NK-92 treated with Interleukin-12 subunit alpha and Interleukin-12 subunit beta, amount 100 ng/mL, for 24 hours (cell line): Measurements from ENCODE around the gene GRM7.

Experiments used
- DNase-seq: peaks from one replicate; lab custom pipeline; 2025; lab: John Stamatoyannopoulos, UW

GRM7 gene

DNA sequence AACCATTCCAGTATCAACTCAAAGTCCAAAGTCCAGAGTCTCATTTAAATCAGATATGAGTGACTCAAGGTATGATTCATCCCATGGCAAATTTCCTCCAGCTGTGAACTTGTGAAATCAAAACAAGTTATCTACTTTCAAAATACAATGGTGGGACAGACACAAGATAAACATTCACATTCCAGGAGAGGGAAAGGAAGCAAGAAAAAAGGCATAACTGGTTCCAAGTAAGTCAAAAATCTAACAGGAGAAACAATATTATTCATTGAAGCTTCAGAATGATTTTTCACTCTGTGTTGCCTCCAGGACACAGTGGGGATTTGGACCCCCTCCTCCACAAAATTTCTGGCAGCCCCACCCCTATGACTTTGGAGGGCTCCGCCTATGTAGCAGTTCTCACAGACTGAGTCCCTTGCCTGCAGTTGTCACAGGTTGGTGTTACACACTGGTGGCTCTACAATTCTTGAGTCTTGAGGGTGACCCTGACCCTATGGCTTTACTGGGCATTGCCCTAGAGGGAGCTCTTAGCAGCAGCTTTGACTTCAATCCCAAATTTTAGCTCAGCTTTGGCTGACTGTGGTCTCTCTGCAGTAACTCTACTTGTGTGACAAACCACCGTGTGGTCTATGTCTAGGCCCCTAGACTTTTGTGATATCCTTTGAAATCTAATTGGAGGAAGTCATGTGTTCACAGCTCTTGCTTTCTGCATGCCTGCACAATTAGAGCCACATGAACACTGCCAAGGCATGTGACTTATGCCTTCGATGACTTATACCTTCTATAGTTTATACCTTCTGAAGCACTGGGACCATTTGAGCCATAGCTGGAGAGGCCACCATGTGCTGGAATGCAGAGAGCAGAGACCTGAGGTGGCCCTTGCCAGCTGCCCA is 644.2 kb downstream of the GRM7 start:
- DNase-seq: no peak

DNA sequence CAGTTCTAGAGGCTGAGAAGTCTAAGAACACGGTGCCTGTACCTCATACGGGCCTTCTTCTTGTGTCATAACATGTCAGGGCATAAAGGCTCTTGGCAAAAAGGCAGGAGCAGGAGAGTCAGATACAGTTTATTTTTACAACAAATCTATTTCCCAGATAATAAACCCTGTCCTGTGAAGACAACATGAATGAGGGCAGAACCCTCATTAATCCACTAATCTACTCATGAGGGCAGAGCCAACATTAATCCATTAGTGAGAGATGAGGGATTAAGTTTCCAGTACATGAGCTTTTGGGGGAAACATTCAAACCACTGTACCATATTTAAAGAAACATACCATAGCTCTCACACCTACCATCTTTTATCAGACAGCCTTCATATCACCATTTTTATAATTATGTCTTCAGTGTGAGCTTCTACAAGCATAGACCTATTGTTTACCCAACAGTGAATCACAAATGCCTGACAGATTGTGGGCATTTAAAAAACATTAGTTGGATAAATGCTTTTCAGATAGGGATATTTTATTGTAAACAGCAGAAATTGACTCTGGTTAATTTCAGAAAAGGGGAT is 645.8 kb downstream of the GRM7 start:
- DNase-seq: no peak

- DNase-seq: no peak
These were observed 647.9 kb downstream of the GRM7 start for GRCh38 chr3:7508821-7509220.

- DNase-seq: no peak
These were observed 651.1 kb downstream of the GRM7 start for GRCh38 chr3:7512048-7512447.

- no peak for DNase-seq
These were observed 657.1 kb downstream of the GRM7 start for GRCh38 chr3:7518026-7518425.

- no peak for DNase-seq
These were observed 657.5 kb downstream of the GRM7 start for GRCh38 chr3:7518456-7518855.

- no peak for DNase-seq
These were observed 659.1 kb downstream of the GRM7 start for GRCh38 chr3:7520059-7520458.

- DNase-seq: no peak
These were observed 659.7 kb downstream of the GRM7 start for GRCh38 chr3:7520593-7520992.

GRCh38 chr3:7536510-7536909 is 675.6 kb downstream of the GRM7 start:
- no peak for DNase-seq

DNA sequence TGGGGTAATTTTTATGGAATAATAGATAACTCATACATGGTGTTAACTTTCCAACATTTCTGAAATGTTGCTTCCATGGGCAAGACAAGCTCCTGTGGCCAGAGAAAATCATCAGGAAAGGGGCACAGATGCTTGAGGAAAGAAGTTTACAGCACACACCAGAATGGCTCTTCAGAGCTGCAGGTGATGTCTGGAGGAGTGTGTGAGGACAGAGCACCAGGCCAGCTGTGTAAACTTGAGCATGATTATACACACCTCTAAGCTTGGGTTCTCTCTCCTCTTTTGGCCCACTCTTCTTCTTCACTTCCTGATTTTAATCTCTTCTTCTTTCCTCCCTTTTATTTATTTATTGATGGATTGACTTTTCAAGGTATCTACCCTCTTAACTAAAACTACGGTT is 676.0 kb downstream of the GRM7 start:
- DNase-seq: no peak

- no peak for DNase-seq
These were observed 682.5 kb downstream of the GRM7 start for GRCh38 chr3:7543294-7543880.

DNA sequence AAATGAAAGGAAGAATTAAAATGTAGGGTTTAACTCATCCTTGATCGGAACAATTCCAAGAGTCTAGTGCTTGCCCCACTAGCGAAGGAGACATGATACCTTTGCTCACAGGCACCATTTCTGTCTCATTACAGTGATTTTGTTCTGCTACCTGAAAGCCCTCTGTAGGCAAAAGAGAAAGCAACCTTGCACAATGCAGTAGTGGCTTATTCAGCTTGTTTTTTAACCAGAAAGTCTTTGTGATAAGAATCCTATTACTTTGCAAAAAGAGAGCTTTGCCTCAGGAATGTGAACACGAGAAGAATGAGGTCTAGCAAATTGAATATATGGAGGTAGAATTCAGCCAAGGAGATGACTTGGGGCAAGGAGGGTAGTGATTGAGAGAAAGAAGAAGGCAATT is 684.4 kb downstream of the GRM7 start:
- DNase-seq: no peak

DNA sequence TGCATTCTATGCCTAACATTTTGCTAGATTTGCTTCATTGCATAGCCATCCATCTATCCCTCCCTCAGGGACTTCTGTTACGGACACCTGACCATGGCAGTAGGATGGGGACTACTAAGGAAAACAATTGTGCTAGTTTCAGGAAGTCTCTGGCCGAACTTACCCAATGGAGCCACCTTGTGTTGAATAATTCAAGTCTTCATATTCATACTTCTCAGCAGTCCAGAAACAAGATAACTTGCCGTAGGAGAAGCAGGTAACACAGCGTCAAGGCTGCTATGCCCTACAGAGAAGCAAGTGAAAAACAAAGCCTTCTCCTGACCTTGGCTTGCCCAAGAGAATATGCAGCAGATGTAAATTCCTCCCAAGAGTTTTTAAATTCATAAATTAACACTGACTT is 685.3 kb downstream of the GRM7 start:
- DNase-seq: no peak

DNA sequence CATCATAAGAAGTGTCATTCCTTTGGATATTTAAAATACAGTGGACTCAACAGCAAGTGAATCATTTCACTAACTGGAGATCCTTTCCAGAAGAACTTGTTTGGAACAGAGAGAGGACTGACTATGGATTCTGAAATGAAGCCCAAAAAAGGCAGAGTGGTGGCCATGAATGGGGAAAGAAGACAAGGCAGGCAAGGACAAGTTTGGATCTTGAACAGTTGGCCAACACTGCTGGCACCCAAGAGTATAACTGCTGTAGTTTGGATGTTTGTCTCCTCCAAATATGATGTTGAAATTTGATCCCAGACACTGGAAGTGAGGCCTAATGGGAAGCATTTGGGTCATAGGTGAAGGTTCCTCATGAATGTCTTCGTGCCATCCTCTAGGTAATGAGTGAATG is 686.9 kb downstream of the GRM7 start:
- no peak for DNase-seq

DNA sequence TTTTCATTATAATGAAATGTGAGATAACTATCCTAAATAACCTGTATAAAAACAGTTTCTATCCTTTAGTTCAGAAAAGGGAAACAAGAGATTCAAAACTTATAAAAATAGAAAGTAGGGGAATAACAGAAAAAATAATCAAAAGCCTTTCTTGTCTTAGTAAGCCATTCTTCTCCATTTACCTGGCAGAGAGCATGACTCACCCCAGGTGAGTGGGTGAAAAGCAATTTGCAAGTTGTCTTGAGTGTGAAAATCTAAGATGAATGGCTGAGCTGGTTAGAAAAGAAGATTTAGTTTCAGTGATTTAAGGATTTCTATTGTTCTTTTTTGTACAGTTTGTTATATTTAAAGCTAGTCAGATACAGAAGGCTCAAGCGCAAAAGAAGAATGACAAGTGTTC is 702.0 kb downstream of the GRM7 start:
- DNase-seq: no peak

- DNase-seq: no peak
These were observed 704.7 kb downstream of the GRM7 start for GRCh38 chr3:7565574-7565973.

DNA sequence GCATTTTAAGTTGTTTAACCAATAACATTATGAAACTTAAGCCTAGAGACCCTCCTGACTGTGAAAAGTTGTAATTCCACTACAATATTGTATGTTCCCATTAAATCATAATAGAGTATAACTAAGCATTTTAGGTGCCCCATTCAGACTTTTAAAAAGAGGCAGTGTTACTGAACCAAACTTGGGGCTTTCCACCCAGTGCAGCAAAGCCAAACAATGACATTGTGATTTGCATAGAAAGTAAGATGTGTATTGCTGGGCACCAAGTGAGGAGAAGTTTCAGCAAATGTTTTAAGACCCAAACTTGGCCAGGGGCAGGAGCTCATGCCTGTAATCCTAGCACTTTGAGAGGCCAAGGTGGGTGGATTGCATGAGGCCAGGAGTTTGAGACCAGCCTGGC is 706.2 kb downstream of the GRM7 start:
- DNase-seq: no peak

- DNase-seq: no peak
These were observed 707.7 kb downstream of the GRM7 start for GRCh38 chr3:7568526-7569184.

GRCh38 chr3:7573330-7573729 is 712.4 kb downstream of the GRM7 start:
- DNase-seq: no peak

GRCh38 chr3:7574435-7574834 is 713.5 kb downstream of the GRM7 start:
- DNase-seq: no peak

- no peak for DNase-seq
These were observed 715.2 kb downstream of the GRM7 start for GRCh38 chr3:7576071-7576470.

- no peak for DNase-seq
These were observed 715.6 kb downstream of the GRM7 start for GRCh38 chr3:7576506-7576905.

DNA sequence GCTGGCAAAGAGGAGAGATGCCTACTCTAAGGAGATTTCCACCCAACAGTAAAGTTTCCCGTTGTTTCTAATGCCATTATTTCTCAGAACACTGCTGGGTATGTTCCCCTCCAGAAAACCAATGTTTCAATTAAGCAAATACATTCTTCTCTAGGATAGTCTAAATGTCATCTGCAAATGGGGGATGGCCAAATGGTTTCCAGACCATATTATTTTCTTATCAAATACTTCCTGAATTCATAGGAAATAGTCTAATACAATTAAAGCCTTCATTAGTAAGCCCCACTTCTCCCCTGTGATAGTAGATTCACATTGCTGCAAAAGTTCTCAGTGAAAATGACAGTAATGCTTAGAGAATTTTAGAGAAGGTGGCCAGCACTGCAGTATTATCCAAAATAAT is 716.6 kb downstream of the GRM7 start:
- DNase-seq: no peak
